Glutamatergic neuron (in vitro differentiated cells): Measurements from ENCODE around the gene IGSF9. TPM values are rescaled to one million over a fixed set of nuclear protein-coding genes. Genes with fewer than 3 reads are reported as not detected.

Source experiments
- DNase-seq: peaks from one replicate; pipeline ENCODE4 v3.0.0; 2022
- H3K27ac Mint-ChIP-seq: one replicate; pipeline ENCODE4 v1.8.0; 2020; ENCODE audit warnings: mild to moderate bottlenecking, mixed read lengths, inconsistent platforms; ENCODE audit not compliant: unreplicated experiment
- H3K27me3 Mint-ChIP-seq: one replicate; pipeline ENCODE4 v1.8.0; 2020; ENCODE audit warnings: mild to moderate bottlenecking, moderate library complexity, mixed read lengths, inconsistent platforms; ENCODE audit not compliant: unreplicated experiment
- H3K36me3 Mint-ChIP-seq: one replicate; pipeline ENCODE4 v1.8.0; 2020; ENCODE audit warnings: mild to moderate bottlenecking, mixed read lengths, inconsistent platforms; ENCODE audit not compliant: unreplicated experiment
- H3K4me1 Mint-ChIP-seq: one replicate; pipeline ENCODE4 v1.8.0; 2020; ENCODE audit warnings: mild to moderate bottlenecking, low read depth, mixed read lengths, inconsistent platforms; ENCODE audit not compliant: unreplicated experiment
- H3K4me3 Mint-ChIP-seq: one replicate; pipeline ENCODE4 v1.8.0; 2020; ENCODE audit warnings: mild to moderate bottlenecking, mixed read lengths, inconsistent platforms; ENCODE audit not compliant: unreplicated experiment
- H3K9me3 Mint-ChIP-seq: one replicate; pipeline ENCODE4 v1.8.0; 2020; ENCODE audit warnings: mild to moderate bottlenecking, moderate library complexity, mixed read lengths, inconsistent platforms; ENCODE audit not compliant: unreplicated experiment
- total RNA-seq: library from RNA; stranded (reverse); fragmentation: NEBNext Ultra II Directional; extraction: Animal tissue kit (Norgen Biotek cat#: 25700); gene quantifications from one replicate; pipeline ENCODE4 v1.2.1, GENCODE V29; 2021; ENCODE audit not compliant: unreplicated experiment
- TF ChIP-seq, protein P1 (sequence below): fragments of 200-600 bp; sonication (generic); IDR thresholded peaks from one replicate; pipeline ENCODE4 v1.5.0; 2021; ENCODE audit not compliant: partially characterized antibody, unreplicated experiment

Gene IGSF9
- total RNA-seq, 1 donor from 2014 or later: 23.4 TPM

DNA sequence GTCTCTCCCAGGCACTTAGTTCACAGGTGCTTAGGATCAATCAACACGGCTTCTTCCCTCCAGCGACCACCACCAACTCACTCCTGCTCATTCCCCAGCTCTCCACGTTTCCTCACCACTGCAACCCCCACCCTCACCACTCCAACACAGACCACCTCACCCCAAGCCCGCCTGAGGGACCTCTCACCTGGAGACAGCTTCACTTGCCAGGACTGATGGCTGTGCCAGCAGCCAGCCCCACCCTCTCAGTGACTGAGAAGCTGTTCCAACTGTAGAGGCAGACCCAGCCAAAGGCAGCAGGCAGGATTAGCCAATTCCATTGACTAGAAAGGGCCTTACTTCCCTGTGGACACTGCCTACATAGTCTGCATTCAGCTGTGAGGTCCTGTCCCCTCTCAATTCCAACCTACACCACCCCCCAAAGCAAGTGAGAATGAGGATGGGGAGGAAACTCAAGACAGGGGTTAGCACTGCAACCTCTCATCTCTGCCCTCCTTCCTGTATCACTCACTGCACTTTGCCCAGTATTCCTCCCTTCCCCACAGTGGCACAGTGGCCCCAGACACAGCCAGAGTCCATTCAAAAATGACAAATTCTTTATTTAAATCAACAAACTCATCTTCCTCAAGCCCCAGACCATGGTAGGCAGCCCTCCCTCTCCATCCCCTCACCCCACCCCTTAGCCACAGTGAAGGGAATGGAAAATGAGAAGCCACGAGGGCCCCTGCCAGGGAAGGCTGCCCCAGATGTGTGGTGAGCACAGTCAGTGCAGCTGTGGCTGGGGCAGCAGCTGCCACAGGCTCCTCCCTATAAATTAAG lies 27.7 kb downstream of the IGSF9 start:
- TF ChIP-seq, protein P1, sequence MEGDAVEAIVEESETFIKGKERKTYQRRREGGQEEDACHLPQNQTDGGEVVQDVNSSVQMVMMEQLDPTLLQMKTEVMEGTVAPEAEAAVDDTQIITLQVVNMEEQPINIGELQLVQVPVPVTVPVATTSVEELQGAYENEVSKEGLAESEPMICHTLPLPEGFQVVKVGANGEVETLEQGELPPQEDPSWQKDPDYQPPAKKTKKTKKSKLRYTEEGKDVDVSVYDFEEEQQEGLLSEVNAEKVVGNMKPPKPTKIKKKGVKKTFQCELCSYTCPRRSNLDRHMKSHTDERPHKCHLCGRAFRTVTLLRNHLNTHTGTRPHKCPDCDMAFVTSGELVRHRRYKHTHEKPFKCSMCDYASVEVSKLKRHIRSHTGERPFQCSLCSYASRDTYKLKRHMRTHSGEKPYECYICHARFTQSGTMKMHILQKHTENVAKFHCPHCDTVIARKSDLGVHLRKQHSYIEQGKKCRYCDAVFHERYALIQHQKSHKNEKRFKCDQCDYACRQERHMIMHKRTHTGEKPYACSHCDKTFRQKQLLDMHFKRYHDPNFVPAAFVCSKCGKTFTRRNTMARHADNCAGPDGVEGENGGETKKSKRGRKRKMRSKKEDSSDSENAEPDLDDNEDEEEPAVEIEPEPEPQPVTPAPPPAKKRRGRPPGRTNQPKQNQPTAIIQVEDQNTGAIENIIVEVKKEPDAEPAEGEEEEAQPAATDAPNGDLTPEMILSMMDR: no peak
- peaks cover 13% of the 10 kb centered on the region for H3K27me3 Mint-ChIP-seq
- no peak for DNase-seq
- peaks cover 8% of the 10 kb centered on the region for H3K9me3 Mint-ChIP-seq
- H3K27ac Mint-ChIP-seq: no peak overlapping the region
- peaks cover 11% of the 10 kb centered on the region for H3K36me3 Mint-ChIP-seq
- no peak overlapping the region for H3K4me3 Mint-ChIP-seq
- H3K4me1 Mint-ChIP-seq: peaks cover 11% of the 10 kb centered on the region

DNA sequence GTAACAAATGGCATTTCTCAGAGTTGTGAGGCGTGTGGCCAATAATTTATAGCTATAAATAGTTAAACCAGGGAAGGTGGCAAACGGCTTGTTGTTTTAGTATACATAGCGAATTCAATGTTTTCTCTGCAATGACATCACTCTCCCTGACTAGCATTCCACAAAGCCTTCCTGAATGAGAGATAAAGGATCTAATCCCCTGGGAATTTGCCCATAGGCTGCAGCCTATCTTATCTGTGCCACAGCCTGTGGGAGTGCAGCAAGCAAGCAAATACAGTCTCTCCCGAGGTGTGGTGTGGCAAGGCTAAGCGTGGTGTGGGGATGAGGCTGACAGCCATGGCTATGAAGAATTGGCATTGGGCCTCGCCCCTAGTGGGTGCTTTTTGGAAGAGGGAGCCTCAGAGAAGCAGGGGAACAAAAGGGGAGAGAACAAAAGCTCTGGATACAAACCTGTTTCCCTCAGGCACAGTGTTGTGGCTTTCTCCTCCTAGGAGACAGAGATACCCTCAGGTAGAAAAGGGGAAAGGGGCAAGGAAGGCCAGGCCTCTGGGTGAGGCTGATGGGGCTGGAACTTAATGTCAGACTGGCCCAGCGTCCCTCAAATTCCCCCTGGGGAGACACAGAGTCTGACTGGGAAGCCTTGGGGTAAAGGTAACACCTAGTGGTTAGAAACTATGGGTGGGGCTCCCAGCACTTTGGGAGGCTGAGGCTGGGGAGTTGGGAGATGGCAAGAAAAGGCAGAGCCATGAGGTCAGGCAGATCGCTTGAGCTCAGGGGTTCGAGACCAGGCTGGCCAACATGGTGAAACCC lies 29.0 kb downstream of the IGSF9 start:
- Mint-ChIP-seq H3K4me1 (peaks cover 8% of the 10 kb centered on the region), H3K36me3 (peaks cover 11% of the 10 kb centered on the region), H3K27me3 (peaks cover 13% of the 10 kb centered on the region), H3K9me3 (peaks cover 10% of the 10 kb centered on the region), H3K27ac (peak overlapping the region; percentile 67), H3K4me3 (peak overlapping the region; percentile 23)
- TF ChIP-seq, protein P1: no peak
- no peak for DNase-seq

DNA sequence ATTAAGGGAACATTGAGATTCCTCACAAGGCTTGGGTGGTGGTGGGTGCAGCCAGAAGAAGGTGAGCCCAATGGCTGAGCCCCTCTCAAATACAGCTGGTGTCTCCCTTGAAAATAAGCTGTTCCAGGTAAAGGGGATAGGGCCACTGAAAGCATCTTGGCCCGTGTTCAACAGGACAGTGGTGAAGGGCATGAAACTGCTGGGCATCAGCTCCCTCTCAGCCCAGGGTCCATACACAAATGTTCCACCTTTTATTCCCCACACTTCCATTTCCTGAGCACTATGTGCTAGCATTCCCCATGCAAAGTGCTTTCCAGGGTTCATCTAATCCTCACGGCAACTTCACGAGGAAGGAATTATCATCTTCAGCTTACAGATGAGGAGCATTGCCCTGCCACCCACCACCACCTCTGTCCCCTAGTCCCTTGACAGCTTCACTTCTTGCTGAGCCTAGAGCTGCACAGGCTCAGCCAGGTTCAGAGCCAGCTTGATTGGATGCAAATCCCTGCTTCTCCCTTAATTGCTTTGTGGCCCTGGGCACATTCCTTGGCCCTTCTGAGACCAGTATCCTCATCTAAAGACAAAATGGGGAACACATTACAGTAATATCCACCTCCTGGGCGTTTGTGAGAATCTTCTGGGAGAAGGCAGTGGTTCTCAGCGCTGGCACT lies 29.7 kb downstream of the IGSF9 start:
- H3K9me3 Mint-ChIP-seq: peaks cover 7% of the 10 kb centered on the region
- H3K27ac Mint-ChIP-seq: no peak overlapping the region
- peaks cover 5% of the 10 kb centered on the region for H3K36me3 Mint-ChIP-seq
- DNase-seq: no peak
- no peak overlapping the region for H3K4me3 Mint-ChIP-seq
- TF ChIP-seq, protein P1: no peak
- peaks cover 6% of the 10 kb centered on the region for H3K4me1 Mint-ChIP-seq
- H3K27me3 Mint-ChIP-seq: peaks cover 15% of the 10 kb centered on the region

DNA sequence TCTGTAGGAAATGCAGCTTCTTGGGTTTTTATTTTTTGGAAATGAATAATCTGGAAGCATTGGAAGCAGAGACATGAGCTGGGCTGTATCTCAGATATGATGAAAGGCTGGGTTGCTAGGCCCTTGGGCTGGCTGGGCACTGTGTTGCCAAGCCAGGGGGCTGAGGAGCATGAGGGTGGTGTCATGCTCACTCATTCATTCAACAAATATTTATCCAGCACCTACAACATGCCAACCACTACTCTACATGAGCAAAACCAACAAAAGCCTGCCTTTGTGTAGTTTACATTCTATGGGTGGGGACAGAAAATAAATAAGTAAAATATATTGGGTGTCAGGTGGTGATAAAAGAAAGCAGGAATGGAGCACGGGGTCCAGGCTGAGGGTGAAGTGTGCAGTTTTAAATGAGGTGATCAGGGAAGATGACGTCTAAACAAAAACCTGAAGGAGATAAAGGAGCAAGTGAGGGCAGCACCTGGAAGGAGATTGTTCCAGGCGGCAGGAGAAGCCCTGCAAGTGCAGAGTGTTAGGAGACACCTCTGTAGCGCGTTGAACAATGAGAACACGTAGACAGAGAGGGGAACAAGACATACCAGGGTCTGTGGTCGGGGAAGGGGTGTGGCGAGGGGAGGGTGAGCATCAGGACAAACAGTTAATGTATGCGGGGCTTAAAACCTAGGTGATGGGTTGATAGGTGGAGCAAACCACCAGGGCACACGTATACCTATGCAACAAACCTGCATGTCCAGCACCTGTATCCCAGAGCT lies 31.0 kb downstream of the IGSF9 start:
- peaks cover 3% of the 10 kb centered on the region for H3K36me3 Mint-ChIP-seq
- peaks cover 6% of the 10 kb centered on the region for H3K4me1 Mint-ChIP-seq
- H3K4me3 Mint-ChIP-seq: no peak overlapping the region
- H3K9me3 Mint-ChIP-seq: peaks cover 10% of the 10 kb centered on the region
- peak overlapping the region; percentile 34 for H3K27ac Mint-ChIP-seq
- H3K27me3 Mint-ChIP-seq: peaks cover 15% of the 10 kb centered on the region
- DNase-seq: no peak
- TF ChIP-seq, protein P1: no peak
